Colon (tissue), 2 donors: ENCODE results near the gene POMGNT1.

Experiments used
- FAIRE-seq: peaks from 2 replicates; lab custom pipeline; 2012; peaks lifted over from hg19 to GRCh38; lab: Jason Lieb, UNC
- donor health status: control.
- donor health status: control.

The POMGNT1 gene

GRCh38 chr1:46157916-46158311 is 40.3 kb downstream of the POMGNT1 start:
- FAIRE-seq, result no peak

- no peak for FAIRE-seq
Measured at GRCh38 chr1:46153732-46154131, 44.5 kb downstream of the POMGNT1 start.

GRCh38 chr1:46153228-46153627 is 45.0 kb downstream of the POMGNT1 start:
- FAIRE-seq, result no peak

- FAIRE-seq, result no peak
Measured at GRCh38 chr1:46152016-46152415, 46.2 kb downstream of the POMGNT1 start.

GRCh38 chr1:46150085-46150484 is 48.1 kb downstream of the POMGNT1 start:
- FAIRE-seq, result no peak

GRCh38 chr1:46148318-46148717 is 49.9 kb downstream of the POMGNT1 start:
- no peak for FAIRE-seq
